M059J (cell line): ENCODE measurements around the gene NTM. TPM values are rescaled to one million over a fixed set of nuclear protein-coding genes. Genes with fewer than 3 reads are reported as not detected.

Experiments
- DNase-seq: peaks from one replicate; pipeline ENCODE4 v3.0.0-alpha.2; 2012; ENCODE audit warnings: low read depth
- total RNA-seq: library from RNA; depleted of rRNA; stranded (reverse); fragments of >200 nt; shearing (Covaris generic); gene quantifications from 2 replicates; pipeline ENCODE4 v1.2.3, GENCODE V29; 2014

NTM gene
- total RNA-seq, 1 experiment from 2014 or later = 1.5 TPM

GRCh38 chr11:132254906-132255305, 884.5 kb downstream of the NTM start:
- no peak for DNase-seq

- DNase-seq = no peak
Measured at GRCh38 chr11:132256528-132257279, 886.3 kb downstream of the NTM start.

- no peak for DNase-seq
Measured at GRCh38 chr11:132257871-132258270, 887.5 kb downstream of the NTM start.

GRCh38 chr11:132258875-132259274, 888.5 kb downstream of the NTM start:
- peak; percentile 7 for DNase-seq

GRCh38 chr11:132260636-132261035, 890.2 kb downstream of the NTM start:
- no peak for DNase-seq

- no peak for DNase-seq
Measured at GRCh38 chr11:132263241-132263640, 892.8 kb downstream of the NTM start.

GRCh38 chr11:132263875-132264274, 893.5 kb downstream of the NTM start:
- DNase-seq = no peak

GRCh38 chr11:132264616-132265015, 894.2 kb downstream of the NTM start:
- no peak for DNase-seq

- DNase-seq = peak; percentile 34
Measured at GRCh38 chr11:132278801-132279574, 908.6 kb downstream of the NTM start.

GRCh38 chr11:132284048-132284447, 913.6 kb downstream of the NTM start:
- DNase-seq = no peak

GRCh38 chr11:132284611-132285010, 914.2 kb downstream of the NTM start:
- DNase-seq = no peak

- DNase-seq = no peak
Measured at GRCh38 chr11:132285631-132286030, 915.2 kb downstream of the NTM start.

- DNase-seq = no peak
Measured at GRCh38 chr11:132286106-132286505, 915.7 kb downstream of the NTM start.

- DNase-seq = no peak
Measured at GRCh38 chr11:132288036-132288435, 917.6 kb downstream of the NTM start.

- DNase-seq = no peak
Measured at GRCh38 chr11:132289590-132290256, 919.3 kb downstream of the NTM start.

- DNase-seq = no peak
Measured at GRCh38 chr11:132293586-132293985, 923.2 kb downstream of the NTM start.

- DNase-seq = no peak
Measured at GRCh38 chr11:132296946-132297610, 926.7 kb downstream of the NTM start.

GRCh38 chr11:132298357-132298756, 927.9 kb downstream of the NTM start:
- no peak for DNase-seq

- DNase-seq = no peak
Measured at GRCh38 chr11:132300283-132300682, 929.9 kb downstream of the NTM start.

GRCh38 chr11:132301465-132301864, 931.0 kb downstream of the NTM start:
- DNase-seq = no peak

GRCh38 chr11:132301900-132302299, 931.5 kb downstream of the NTM start:
- DNase-seq = no peak
